KMS-11 (cell line): ENCODE measurements around the gene ACSF3.

Source experiments
- H2AFZ ChIP-seq: fragments of 200-600 bp; sonication (generic); 2 replicates; pipeline ENCODE4 v1.6.1; 2016; ENCODE audit warnings: antibody characterized with exemption, mixed run types, low read depth
- H3K27ac ChIP-seq: fragments of 200-600 bp; sonication (generic); 2 replicates; pipeline ENCODE4 v1.6.1; 2016; ENCODE audit warnings: mild to moderate bottlenecking, mixed run types
- H3K27me3 ChIP-seq: fragments of 200-600 bp; sonication (generic); 2 replicates; pipeline ENCODE4 v1.6.1; 2017; ENCODE audit warnings: mild to moderate bottlenecking, low read depth, mixed run types, moderate library complexity; ENCODE audit not compliant: insufficient read depth
- H3K36me3 ChIP-seq: fragments of 200-600 bp; sonication (generic); 2 replicates; pipeline ENCODE4 v1.6.1; 2017; ENCODE audit warnings: mild to moderate bottlenecking, mixed run types; ENCODE audit not compliant: insufficient read depth
- H3K4me1 ChIP-seq: fragments of 200-600 bp; sonication (generic); 2 replicates; pipeline ENCODE4 v1.6.1; 2016; ENCODE audit warnings: mild to moderate bottlenecking, low read depth, mixed run types; ENCODE audit not compliant: poor library complexity, severe bottlenecking
- H3K4me2 ChIP-seq: fragments of 200-600 bp; sonication (generic); 2 replicates; pipeline ENCODE4 v1.7.0; 2016; ENCODE audit warnings: mild to moderate bottlenecking, mixed run types
- H3K4me3 ChIP-seq: fragments of 200-600 bp; sonication (generic); IDR thresholded peaks from 2 replicates; pipeline ENCODE4 v1.6.1; 2017; ENCODE audit warnings: low read depth, low read length, mixed read lengths; ENCODE audit not compliant: insufficient read depth
- H3K79me2 ChIP-seq: fragments of 200-600 bp; sonication (generic); 2 replicates; pipeline ENCODE4 v1.6.1; 2016; ENCODE audit warnings: low read depth, mixed run types; ENCODE audit not compliant: insufficient read depth
- H3K9ac ChIP-seq: fragments of 200-600 bp; sonication (generic); 2 replicates; pipeline ENCODE4 v1.6.1; 2016; ENCODE audit warnings: mild to moderate bottlenecking, mixed run types
- H4K20me1 ChIP-seq: fragments of 200-600 bp; sonication (generic); 2 replicates; pipeline ENCODE4 v1.6.1; 2016; ENCODE audit warnings: mild to moderate bottlenecking, mixed run types; ENCODE audit not compliant: insufficient read depth
- TF ChIP-seq, protein P1 (sequence below): fragments of 200-600 bp; sonication (generic); conservative IDR thresholded peaks from 2 replicates; pipeline ENCODE4 v1.6.1; 2017; ENCODE audit warnings: low read depth, mild to moderate bottlenecking, antibody characterized with exemption, low read length, moderate library complexity, mixed read lengths

The ACSF3 gene

GRCh38 chr16:89120281-89120680, 26.6 kb downstream of the ACSF3 start:
- Histone ChIP-seq H4K20me1 (no peaks in the 10 kb centered on the region), H3K4me1 (no peaks in the 10 kb centered on the region), H3K27me3 (no peaks in the 10 kb centered on the region), H3K9ac (no peak overlapping the region), H3K27ac (no peak overlapping the region), H3K4me2 (no peak overlapping the region), H3K79me2 (no peaks in the 10 kb centered on the region), H3K4me3 (no peak overlapping the region), H3K36me3 (no peaks in the 10 kb centered on the region), H2AFZ (no peak overlapping the region)
- TF ChIP-seq, protein P1, sequence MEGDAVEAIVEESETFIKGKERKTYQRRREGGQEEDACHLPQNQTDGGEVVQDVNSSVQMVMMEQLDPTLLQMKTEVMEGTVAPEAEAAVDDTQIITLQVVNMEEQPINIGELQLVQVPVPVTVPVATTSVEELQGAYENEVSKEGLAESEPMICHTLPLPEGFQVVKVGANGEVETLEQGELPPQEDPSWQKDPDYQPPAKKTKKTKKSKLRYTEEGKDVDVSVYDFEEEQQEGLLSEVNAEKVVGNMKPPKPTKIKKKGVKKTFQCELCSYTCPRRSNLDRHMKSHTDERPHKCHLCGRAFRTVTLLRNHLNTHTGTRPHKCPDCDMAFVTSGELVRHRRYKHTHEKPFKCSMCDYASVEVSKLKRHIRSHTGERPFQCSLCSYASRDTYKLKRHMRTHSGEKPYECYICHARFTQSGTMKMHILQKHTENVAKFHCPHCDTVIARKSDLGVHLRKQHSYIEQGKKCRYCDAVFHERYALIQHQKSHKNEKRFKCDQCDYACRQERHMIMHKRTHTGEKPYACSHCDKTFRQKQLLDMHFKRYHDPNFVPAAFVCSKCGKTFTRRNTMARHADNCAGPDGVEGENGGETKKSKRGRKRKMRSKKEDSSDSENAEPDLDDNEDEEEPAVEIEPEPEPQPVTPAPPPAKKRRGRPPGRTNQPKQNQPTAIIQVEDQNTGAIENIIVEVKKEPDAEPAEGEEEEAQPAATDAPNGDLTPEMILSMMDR = no peak

DNA sequence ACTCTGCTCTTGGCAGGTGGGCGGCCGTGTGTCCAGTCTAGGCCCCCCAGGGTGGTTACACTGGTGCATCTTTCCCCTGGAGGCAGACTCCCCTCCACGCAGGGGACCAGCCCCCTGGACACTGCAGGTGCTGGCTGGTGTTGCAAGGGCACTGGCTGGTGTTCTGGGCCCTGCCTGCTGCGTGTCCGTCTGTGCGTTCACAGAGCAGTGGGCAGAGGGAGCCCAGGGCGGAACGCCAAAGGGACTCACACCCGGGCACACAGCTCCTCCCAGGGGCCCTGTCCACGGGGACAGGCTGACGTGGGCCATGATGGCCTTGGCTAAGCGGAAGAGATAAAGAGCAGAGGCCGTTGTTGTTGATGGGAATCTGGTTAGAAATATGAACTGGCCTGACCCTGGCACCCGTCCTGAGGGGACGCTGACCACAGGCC, 27.3 kb downstream of the ACSF3 start:
- no peaks in the 10 kb centered on the region for H3K27me3 ChIP-seq
- H3K79me2 ChIP-seq = no peaks in the 10 kb centered on the region
- H3K36me3 ChIP-seq = no peaks in the 10 kb centered on the region
- no peak overlapping the region for H3K4me3 ChIP-seq
- no peak overlapping the region for H3K9ac ChIP-seq
- no peak overlapping the region for H3K27ac ChIP-seq
- H3K4me1 ChIP-seq = no peaks in the 10 kb centered on the region
- H2AFZ ChIP-seq = no peak overlapping the region
- H3K4me2 ChIP-seq = no peak overlapping the region
- H4K20me1 ChIP-seq = no peaks in the 10 kb centered on the region
- TF ChIP-seq, protein P1 = no peak

- H3K79me2 ChIP-seq = no peaks in the 10 kb centered on the region
- H3K9ac ChIP-seq = no peak overlapping the region
- H3K27me3 ChIP-seq = no peaks in the 10 kb centered on the region
- TF ChIP-seq, protein P1 = no peak
- no peak overlapping the region for H2AFZ ChIP-seq
- no peak overlapping the region for H3K27ac ChIP-seq
- H3K4me3 ChIP-seq = no peak overlapping the region
- H3K4me2 ChIP-seq = no peak overlapping the region
- H3K36me3 ChIP-seq = no peaks in the 10 kb centered on the region
- no peaks in the 10 kb centered on the region for H4K20me1 ChIP-seq
- peaks cover 2% of the 10 kb centered on the region for H3K4me1 ChIP-seq
These were observed 28.2 kb downstream of the ACSF3 start for GRCh38 chr16:89121691-89122321.

- Histone ChIP-seq H3K36me3 (no peaks in the 10 kb centered on the region), H3K4me1 (peaks cover 8% of the 10 kb centered on the region), H3K9ac (no peak overlapping the region), H3K4me3 (no peak overlapping the region), H3K27ac (no peak overlapping the region), H3K4me2 (no peak overlapping the region), H3K27me3 (no peaks in the 10 kb centered on the region), H4K20me1 (no peaks in the 10 kb centered on the region), H3K79me2 (no peaks in the 10 kb centered on the region), H2AFZ (no peak overlapping the region)
- TF ChIP-seq, protein P1 = no peak
These were observed 28.7 kb downstream of the ACSF3 start for GRCh38 chr16:89122322-89122851.
